ENCODE measurements around the gene LRMDA. TPM values are rescaled to one million over a fixed set of nuclear protein-coding genes. Genes with fewer than 3 reads are reported as not detected.
A peak's percentile ranks its signal among the peaks of the same experiment; 100 is the strongest.

Gene LRMDA
- polyA plus RNA-seq, 4 donors: 19.1 to 23.0 (median 20.7) TPM

DNA sequence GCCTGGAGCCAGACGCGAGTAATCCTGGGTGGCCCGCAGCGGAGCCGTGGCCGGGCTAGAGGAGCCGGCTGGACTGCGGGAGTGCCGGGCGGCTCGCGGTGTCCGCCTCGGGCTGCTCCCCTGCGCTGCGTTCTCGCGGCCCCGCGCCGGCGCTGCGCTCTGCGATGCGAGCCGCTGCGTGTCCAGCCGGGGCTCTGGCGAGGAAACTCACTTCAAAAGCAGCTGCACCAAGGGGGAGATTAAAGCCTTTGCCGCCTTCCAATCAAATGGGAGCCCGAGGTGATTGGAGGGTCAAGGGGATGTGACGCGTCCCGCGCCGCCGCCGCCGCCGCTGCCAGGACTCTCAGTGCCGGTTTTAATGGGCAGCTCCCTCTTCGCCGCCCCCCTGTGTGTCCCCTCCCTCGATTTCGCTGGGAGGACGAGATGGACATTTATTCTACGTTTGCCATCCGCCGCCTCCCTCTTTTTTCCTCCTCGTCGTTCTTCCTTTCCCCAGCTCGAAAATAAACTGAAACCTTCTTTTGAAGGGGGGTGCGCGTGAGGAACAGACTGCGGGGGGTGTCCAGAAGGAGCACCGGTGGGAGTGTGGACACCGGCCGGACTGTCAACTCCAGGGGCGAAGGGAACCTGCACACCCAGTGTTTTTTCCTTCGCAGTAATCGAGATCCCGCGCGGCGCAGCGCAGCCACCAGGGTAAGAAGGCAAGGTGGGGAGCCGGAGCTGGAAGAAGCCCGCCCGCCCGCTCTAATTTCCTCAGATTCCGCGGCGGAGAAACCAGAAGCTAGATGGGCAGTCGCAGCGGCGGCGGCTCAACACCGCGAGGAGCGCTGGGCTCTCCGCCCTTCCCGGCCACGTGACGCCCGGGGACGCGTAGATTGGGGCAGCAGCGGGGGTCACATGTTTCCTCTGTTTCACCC is 29.6 kb upstream of the LRMDA start, which contains the start of gene ZNF503:
Gene ZNF503, minus strand, starts transcription at position 196 of the 917 bp plus-strand sequence. CDS start 345 bp downstream, outside the sequence.
- DNase-seq (ENCODE audit: low read depth in 4 of 4, low spot score in 3 of 4): peak; percentile 92 to 96 (median 96)

DNA sequence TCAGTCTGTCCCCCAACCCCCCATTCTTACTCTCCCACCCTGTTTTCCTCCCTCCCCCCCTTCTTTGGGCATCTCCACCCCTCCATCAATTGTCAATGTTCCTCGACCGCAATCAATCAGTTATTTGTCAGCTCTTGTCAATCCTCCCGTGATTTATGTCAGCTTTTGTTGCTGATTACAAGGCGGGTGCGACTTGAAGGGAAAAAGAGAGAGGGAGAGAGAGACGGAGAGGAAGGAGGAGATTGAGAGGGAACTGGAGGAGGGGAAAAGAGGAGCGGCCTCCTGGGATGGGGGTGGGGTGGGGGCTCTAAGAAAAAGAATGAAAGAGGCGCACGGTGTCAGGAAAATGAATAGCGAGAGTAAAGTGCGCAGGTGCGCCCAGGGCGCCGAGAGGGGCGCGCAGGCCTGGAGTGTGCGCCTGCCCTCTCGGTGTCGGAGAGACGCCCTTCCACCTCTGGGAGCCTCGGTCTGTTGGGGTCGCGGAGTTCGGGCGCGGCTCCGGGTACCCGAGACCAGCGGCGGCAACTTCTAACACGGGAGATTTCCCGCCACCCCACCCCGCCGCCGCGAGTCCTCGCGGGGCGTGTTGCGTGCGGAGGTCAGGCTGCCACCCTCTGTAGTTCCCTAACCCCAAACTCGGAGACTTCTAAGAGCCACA is 28.8 kb upstream of the LRMDA start:
- DNase-seq (ENCODE audit: low read depth in 4 of 4, low spot score in 3 of 4): peak in 1 of 4 donors; percentile 81

- peak in 1 of 4 donors; percentile 54 for DNase-seq (ENCODE audit: low read depth in 4 of 4, low spot score in 3 of 4)
Observed at GRCh38 chr10:75403144-75403938, 28.1 kb upstream of the LRMDA start.

GRCh38 chr10:75403939-75404814 is 27.2 kb upstream of the LRMDA start:
- peak in 2 of 4 donors; percentile 38 to 57 for DNase-seq (ENCODE audit: low read depth in 4 of 4, low spot score in 3 of 4)

DNA sequence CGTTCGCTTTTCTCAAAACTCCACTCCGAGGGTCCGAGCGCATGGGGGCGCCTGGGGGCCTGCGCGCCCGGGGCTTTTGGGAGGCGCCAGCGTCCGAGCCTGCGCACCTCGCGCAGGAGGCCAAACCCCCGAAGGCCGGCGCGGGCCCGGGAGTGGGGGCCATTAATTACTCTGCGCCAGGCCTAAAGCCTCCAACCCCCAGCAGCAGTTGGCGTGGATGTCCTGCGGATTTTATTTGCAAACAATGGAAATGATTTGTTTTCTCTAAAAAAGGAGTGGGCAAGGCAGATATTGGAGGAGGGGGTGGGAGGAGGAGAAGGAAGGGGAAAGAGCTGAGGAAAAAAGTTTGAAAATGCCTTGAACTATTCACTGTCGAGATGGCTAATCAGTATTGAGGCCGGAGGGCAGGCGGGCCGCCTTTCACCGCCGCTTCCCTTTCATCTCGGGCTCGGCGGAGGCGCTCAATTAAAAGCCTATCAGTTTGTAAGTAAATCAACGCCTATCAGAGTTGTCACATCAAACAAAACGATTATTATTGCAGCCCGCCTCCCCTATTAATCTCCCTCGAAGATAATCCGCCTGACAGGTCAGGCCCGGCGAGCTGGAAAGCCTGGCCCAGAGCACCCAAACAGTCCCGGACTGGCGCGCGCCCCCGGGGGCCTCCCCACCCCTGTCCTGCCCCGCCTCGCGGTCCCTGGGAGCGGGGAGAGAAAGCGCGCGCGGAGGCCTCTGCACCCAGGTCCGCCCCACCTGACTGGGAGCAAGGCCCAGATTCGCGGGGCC is 26.4 kb upstream of the LRMDA start:
- peak in 2 of 4 donors; percentile 50 to 69 for DNase-seq (ENCODE audit: low read depth in 4 of 4, low spot score in 3 of 4)

DNA sequence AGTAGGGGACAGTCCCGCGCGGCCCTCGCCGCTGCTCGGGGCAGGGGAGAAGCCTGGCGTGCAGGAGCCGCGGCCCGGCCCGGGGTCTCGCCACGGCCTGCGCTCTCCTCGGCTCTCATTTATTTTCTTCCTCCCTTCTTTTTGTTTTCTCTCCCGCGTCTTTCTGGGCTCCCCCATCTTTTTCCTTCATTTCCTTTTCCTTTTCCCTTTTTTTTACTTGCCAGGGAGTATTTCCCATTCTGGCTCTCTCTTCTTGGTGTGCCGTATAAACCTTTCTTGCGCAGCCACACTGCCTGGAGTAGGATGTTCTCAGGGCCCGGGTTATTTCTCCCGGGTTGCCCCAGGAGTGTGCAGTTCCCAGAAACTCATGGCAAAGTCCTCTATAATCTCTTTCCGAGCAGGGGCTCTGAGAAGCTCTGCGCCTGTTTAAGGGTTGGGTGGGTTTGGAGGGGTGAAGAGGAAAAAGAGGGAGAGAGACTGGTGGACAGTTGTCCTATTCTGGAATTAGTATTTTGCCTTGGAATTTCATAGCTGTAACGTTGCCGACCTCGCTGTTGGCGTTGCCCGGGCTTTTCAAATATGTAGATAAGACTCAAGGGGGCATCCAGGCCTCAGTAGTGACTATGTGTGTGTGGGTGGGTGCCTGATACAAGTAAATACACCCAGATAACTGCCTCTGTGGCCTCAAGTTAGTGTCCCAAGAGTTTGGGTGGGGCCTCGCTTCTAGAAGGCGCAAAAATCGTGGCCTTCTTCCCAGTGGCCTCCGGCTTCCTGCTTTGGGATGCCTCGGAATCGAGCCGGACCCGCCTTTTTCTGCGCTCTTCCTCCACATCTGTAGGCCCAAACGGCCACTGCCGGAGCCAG is 25.6 kb upstream of the LRMDA start:
- no peak for DNase-seq (ENCODE audit: low read depth in 4 of 4, low spot score in 3 of 4)

GRCh38 chr10:75406462-75407223 is 24.8 kb upstream of the LRMDA start:
- DNase-seq (ENCODE audit: low read depth in 4 of 4, low spot score in 3 of 4): no peak

GRCh38 chr10:75407224-75407712 is 24.2 kb upstream of the LRMDA start:
- no peak for DNase-seq (ENCODE audit: low read depth in 4 of 4, low spot score in 3 of 4)

DNA sequence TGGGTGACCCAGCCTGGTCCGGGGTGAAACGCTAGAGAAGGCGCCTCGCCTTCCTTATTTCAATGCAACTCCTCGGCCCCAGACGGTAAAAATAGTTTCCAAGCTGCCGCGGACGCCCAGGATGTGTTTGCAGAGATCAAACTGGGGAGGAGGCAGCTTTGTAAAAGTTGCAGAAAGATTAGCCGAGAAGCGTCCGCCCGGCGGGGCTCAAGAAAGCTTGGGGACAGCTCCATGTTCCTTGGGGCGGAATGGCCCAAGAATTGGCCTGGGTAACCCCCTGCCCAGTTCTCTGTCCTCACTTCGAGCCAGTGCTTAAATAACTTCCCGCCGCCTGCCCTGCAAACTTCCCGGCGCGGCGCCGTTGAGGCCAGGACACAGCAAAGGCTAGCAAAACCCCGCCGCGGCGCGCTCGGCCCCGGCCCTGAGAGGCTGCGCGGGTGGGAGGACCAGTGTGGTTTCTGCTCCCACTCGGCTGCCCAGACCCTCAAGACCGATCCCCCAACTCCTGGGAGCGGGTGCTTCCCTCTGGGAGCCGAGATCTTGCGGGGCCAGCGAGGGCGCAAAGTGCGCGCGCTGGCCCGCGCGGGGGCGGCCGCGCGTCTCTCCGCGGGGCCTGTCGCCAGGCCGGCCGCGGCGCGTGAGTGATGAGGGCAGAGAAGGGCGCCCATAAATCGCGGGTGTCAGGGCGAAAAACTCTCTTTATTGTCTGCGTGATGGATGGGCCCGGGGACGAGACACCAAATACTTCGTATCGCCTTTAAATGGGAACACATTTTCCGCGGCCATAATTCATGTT is 23.5 kb upstream of the LRMDA start:
- DNase-seq (ENCODE audit: low read depth in 4 of 4, low spot score in 3 of 4): peak in 1 of 4 donors; percentile 72

- no peak for DNase-seq (ENCODE audit: low read depth in 4 of 4, low spot score in 3 of 4)
Observed at GRCh38 chr10:75408509-75408875, 22.9 kb upstream of the LRMDA start.

DNA sequence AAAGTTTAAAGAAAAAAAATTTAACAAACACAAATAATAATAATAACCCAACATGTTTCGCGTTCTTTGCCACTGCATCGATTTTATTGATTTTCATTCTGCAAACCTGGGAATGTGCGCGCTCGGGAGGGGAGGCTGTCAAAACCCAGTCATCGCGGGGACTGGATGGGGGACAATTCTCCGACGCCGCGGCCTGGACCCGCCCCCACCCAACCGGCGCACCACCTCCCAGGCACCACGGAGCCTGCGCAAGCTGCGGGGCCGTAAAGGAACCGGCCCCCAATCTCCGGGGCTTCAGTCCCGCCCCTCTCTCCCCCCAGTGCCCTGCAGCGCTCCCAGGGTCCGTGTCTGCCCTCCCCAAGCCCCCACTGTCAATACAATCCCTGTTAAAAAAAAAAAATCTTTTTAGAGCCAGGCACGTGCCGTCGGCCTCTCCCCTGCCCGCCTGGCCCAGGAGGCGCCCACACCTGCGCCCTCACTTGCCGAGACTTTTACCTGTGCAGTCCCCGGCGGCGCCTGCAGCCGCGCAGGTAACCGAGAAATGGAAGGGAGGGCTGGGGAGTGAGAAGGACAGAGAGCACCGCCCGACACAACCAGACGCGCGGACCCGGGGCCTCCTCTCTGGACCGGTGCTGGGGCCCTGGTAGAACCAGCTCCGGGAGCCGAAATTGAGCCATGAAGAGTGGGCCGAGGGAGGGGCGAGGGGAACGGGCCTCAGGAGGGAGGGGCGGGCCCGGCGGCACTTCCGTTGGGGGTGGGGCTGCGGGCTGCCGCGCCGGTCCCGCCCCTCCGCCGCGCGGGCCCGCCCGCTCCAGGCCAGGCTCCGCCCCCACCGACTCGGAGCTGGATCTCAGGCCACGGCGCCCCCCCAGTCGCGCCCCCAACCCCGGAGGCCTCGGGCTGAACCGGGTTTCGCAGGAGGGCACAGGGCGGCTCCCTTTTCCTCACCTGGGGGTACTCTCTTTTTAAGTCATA is 22.2 kb upstream of the LRMDA start:
- DNase-seq (ENCODE audit: low read depth in 4 of 4, low spot score in 3 of 4): no peak

GRCh38 chr10:75410132-75411005 is 21.1 kb upstream of the LRMDA start:
- DNase-seq (ENCODE audit: low read depth in 4 of 4, low spot score in 3 of 4): no peak

GRCh38 chr10:75414527-75414926 is 16.9 kb upstream of the LRMDA start:
- DNase-seq (ENCODE audit: low read depth in 4 of 4, low spot score in 3 of 4): no peak

GRCh38 chr10:75417522-75417927 is 13.9 kb upstream of the LRMDA start:
- DNase-seq (ENCODE audit: low read depth in 4 of 4, low spot score in 3 of 4): no peak
